ENCODE results near the gene GNA12. TPM values are rescaled to one million over a fixed set of nuclear protein-coding genes. Genes with fewer than 3 reads are reported as not detected.
A peak's percentile ranks its signal among the peaks of the same experiment; 100 is the strongest.

The GNA12 gene
- total RNA-seq, 1 donor from 2014 or later: 47.2 TPM

DNA sequence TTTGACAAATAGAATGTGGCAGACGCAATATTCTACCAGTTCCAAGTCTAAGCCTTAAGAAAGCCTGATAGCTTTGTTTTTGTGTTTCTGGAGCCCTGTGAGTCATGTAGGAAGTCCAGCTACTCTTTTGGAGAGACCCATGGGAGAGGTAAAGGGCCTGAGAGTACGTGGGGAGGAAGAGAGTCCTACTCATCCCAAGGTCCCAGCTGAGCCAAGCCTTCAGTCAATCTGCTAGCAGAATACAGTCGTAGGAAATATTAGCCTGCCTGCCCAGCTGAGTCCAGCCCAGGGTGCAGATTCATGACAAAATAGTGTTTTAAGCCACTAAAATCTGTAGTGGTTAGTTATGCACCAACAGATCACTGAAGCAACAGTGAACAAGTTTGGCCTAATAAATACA is 9.0 kb upstream of the GNA12 start:
- H3K4me3 ChIP-seq: no peak overlapping the region
- no peaks in the 10 kb centered on the region for H3K9me3 ChIP-seq
- intact Hi-C loops (cut with DNase I): no loop called here
- no peak overlapping the region for H3K27ac ChIP-seq
- no peaks in the 10 kb centered on the region for H3K27me3 ChIP-seq
- TF ChIP-seq, protein P1, sequence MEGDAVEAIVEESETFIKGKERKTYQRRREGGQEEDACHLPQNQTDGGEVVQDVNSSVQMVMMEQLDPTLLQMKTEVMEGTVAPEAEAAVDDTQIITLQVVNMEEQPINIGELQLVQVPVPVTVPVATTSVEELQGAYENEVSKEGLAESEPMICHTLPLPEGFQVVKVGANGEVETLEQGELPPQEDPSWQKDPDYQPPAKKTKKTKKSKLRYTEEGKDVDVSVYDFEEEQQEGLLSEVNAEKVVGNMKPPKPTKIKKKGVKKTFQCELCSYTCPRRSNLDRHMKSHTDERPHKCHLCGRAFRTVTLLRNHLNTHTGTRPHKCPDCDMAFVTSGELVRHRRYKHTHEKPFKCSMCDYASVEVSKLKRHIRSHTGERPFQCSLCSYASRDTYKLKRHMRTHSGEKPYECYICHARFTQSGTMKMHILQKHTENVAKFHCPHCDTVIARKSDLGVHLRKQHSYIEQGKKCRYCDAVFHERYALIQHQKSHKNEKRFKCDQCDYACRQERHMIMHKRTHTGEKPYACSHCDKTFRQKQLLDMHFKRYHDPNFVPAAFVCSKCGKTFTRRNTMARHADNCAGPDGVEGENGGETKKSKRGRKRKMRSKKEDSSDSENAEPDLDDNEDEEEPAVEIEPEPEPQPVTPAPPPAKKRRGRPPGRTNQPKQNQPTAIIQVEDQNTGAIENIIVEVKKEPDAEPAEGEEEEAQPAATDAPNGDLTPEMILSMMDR (IDR thresholded peaks at IDR 0.05): no peak
- H3K4me1 ChIP-seq: no peaks in the 10 kb centered on the region
- H3K36me3 ChIP-seq: no peaks in the 10 kb centered on the region
- DNase-seq (no peak), ATAC-seq (no peak)

DNA sequence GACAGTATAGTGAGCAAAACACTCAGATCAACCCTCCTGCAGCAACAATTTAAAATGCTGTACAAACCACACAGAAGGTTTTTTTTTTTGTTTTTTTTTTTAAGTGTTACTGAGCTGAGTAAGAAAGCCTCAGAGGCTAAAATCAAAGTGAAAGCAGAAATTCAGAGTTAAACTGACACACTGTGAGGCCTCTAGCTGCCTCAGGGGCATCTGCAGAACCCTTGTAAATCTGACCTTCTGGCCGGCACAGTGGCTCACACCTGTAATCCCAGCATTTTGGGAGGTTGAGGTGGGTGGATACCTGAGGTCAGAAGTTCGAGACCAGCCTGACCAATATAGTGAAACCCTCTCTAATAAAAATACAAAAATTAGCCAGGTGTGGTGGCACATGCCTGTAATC is 7.4 kb upstream of the GNA12 start:
- H3K4me3 ChIP-seq: no peak overlapping the region
- H3K4me1 ChIP-seq: no peaks in the 10 kb centered on the region
- no peak overlapping the region for H3K27ac ChIP-seq
- H3K9me3 ChIP-seq: no peaks in the 10 kb centered on the region
- TF ChIP-seq, protein P1 (IDR thresholded peaks at IDR 0.05): no peak
- intact Hi-C loops (cut with DNase I): no loop called here
- DNase-seq (no peak), ATAC-seq (no peak)
- no peaks in the 10 kb centered on the region for H3K27me3 ChIP-seq
- no peaks in the 10 kb centered on the region for H3K36me3 ChIP-seq

DNA sequence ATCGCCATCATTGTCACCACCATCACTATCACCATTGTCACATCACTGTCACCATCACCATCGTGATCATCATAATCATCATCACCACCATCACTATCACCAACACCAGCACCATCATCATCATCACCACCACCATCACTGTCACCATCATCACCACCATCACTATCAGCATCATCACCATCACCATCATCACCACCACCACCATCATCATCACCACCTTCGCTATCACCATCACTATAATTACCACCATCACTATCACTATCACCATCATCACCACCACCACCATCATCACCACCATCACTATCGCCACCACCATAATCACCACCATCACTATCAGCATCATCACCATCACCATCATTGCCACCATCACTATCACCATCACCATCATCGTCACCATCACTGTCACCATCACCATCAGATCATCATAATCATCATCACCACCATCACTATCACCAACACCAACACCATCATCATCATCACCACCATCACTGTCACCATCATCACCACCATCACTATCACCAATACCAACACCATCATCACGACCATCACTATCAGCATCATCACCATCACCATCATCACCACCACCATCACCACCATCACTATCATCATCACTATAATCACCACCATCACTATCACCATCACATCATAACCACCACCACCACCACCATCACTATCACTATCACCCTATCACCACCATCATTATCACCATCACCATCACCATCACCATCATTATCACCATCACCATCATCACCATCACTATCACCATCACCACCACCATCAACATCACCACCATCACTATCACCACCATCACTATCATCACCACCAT is 6.0 kb upstream of the GNA12 start:
- Histone ChIP-seq H3K4me3 (no peak overlapping the region), H3K27me3 (no peaks in the 10 kb centered on the region), H3K27ac (no peak overlapping the region), H3K4me1 (no peaks in the 10 kb centered on the region), H3K9me3 (no peaks in the 10 kb centered on the region), H3K36me3 (no peaks in the 10 kb centered on the region)
- TF ChIP-seq, protein P1 (IDR thresholded peaks at IDR 0.05): no peak
- DNase-seq (no peak), ATAC-seq (no peak)
- intact Hi-C loops (cut with DNase I): no loop called here

DNA sequence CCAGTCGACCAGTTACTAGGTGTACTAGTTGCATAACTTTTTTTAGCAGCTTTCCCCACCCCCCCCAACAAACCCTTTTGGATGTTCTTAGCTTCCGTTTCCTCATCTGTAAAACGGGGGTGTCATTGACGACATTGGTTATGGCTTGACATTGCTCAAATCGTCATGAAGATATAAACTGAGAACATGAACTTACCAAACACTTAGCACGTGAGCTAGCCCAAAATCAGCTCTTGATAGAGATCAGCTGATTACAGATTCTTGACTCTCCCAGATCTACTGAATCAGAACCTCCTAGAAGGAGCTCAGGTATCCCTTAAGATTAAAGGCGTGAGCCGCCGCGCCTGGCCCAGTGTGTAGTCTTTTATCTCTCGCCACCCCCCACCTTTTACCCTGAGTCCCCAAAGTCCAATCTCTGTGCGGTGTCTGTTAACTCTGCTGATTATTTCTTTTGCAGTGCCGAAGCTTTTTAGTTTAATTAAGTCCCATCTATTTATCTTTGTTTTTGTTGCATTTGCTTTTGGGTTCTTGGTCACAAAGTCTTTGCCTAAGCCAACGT is 1.0 kb upstream of the GNA12 start:
- H3K27me3 ChIP-seq: no peaks in the 10 kb centered on the region
- ATAC-seq (no peak), DNase-seq (no peak)
- H3K27ac ChIP-seq: peak overlapping the region; percentile 11
- intact Hi-C loops (cut with DNase I): no loop called here
- TF ChIP-seq, protein P1 (IDR thresholded peaks at IDR 0.05): no peak
- peaks cover 20% of the 10 kb centered on the region for H3K4me1 ChIP-seq
- H3K4me3 ChIP-seq: peak overlapping the region; percentile 47
- H3K36me3 ChIP-seq: no peaks in the 10 kb centered on the region
- H3K9me3 ChIP-seq: no peaks in the 10 kb centered on the region

DNA sequence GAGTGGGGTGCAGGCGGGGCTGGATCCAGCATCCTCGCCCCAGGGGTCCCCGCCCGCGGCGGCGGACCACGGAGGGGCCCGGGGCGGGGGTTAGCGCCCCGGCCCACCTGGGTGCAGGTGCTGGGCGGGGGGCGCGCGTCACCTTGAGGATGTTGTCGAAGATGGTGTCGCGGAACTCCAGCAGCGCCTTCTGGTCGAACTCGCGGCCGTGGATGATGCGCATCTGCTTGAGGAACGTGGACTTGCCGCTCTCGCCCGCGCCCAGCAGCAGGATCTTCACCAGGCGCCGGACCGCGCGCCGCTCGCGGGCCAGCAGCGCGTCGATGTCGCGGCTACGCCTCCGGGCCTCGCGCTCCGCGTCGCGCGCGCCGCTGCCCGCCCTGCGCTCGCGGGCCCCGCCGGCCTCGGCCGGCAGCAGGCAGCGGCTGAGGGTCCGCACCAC is 376 bp downstream of the GNA12 start:
- ATAC-seq: no peak
- peak; percentile 77 for DNase-seq
- no peaks in the 10 kb centered on the region for H3K27me3 ChIP-seq
- H3K4me1 ChIP-seq: peaks cover 20% of the 10 kb centered on the region
- H3K4me3 ChIP-seq: peak overlapping the region; percentile 72
- no peaks in the 10 kb centered on the region for H3K36me3 ChIP-seq
- H3K9me3 ChIP-seq: no peaks in the 10 kb centered on the region
- TF ChIP-seq, protein P1 (IDR thresholded peaks at IDR 0.05): no peak
- intact Hi-C loops (cut with DNase I): no loop called here
- H3K27ac ChIP-seq: peak overlapping the region; percentile 63

Measured in upper lobe of right lung (tissue), 1 donor.